H9 (cell line): Measurements from ENCODE around the gene SNW1. TPM values are rescaled to one million over a fixed set of nuclear protein-coding genes. Genes with fewer than 3 reads are reported as not detected.

Source experiments
- DNase-seq: peaks from one replicate; pipeline ENCODE4 v3.0.0-alpha.2; 2017
- H2AFZ ChIP-seq: one replicate; pipeline ENCODE4 v1.6.1; 2013; ENCODE audit warnings: mild to moderate bottlenecking, low read length, control low read depth, moderate library complexity
- H2AK5ac ChIP-seq: 2 replicates; pipeline ENCODE4 v1.6.1; 2013; ENCODE audit warnings: low read length, control low read depth, mixed read lengths; ENCODE audit not compliant: insufficient read length
- H2BK120ac ChIP-seq: one replicate; pipeline ENCODE4 v1.6.1; 2013; ENCODE audit warnings: low read depth, mild to moderate bottlenecking, low read length, control low read depth, inconsistent platforms; ENCODE audit not compliant: poor library complexity, severe bottlenecking
- H2BK12ac ChIP-seq: 2 replicates; pipeline ENCODE4 v1.6.1; 2013; ENCODE audit warnings: low read length, control low read depth, mixed read lengths, low read depth; ENCODE audit not compliant: insufficient read length
- H2BK15ac ChIP-seq: 2 replicates; pipeline ENCODE4 v1.6.1; 2013; ENCODE audit warnings: low read depth, low read length, control low read depth
- H2BK20ac ChIP-seq: one replicate; pipeline ENCODE4 v1.6.1; 2013; ENCODE audit warnings: low read depth, mild to moderate bottlenecking, low read length, control low read depth, inconsistent platforms; ENCODE audit not compliant: poor library complexity, severe bottlenecking
- H2BK5ac ChIP-seq: 2 replicates; pipeline ENCODE4 v1.6.1; 2013; ENCODE audit warnings: low read length, control low read depth, mixed read lengths; ENCODE audit not compliant: insufficient read length
- H3K14ac ChIP-seq: 2 replicates; pipeline ENCODE4 v1.6.1; 2013; ENCODE audit warnings: low read length, control low read depth; ENCODE audit not compliant: insufficient read depth
- H3K18ac ChIP-seq: 2 replicates; pipeline ENCODE4 v1.6.1; 2013; ENCODE audit warnings: low read depth, mild to moderate bottlenecking, mixed read lengths, low read length, control low read depth; ENCODE audit not compliant: insufficient read length
- H3K23ac ChIP-seq: 2 replicates; pipeline ENCODE4 v1.6.1; 2013; ENCODE audit warnings: low read length, control low read depth, mixed read lengths, low read depth; ENCODE audit not compliant: insufficient read length
- H3K23me2 ChIP-seq: 2 replicates; pipeline ENCODE4 v1.6.1; 2013; ENCODE audit warnings: low read depth, mild to moderate bottlenecking, mixed read lengths, low read length, control low read depth; ENCODE audit not compliant: insufficient read length, poor library complexity, severe bottlenecking
- H3K27ac ChIP-seq: 2 replicates; pipeline ENCODE4 v1.5.1; 2013; ENCODE audit warnings: low read length, control low read depth, mixed read lengths, low read depth; ENCODE audit not compliant: insufficient read length
- H3K27me3 ChIP-seq: 2 replicates; pipeline ENCODE4 v1.6.1; 2013; ENCODE audit warnings: low read length, control low read depth, inconsistent platforms; ENCODE audit not compliant: insufficient read depth
- H3K4ac ChIP-seq: 2 replicates; pipeline ENCODE4 v1.6.1; 2013; ENCODE audit warnings: low read depth, mild to moderate bottlenecking, control low read depth, inconsistent platforms, low read length, moderate library complexity
- H3K4me1 ChIP-seq: 2 replicates; pipeline ENCODE4 v1.6.1; 2013; ENCODE audit warnings: low read length, control low read depth, inconsistent platforms; ENCODE audit not compliant: insufficient read depth
- H3K4me2 ChIP-seq: 2 replicates; pipeline ENCODE4 v1.6.1; 2013; ENCODE audit warnings: low read length, control low read depth, mixed read lengths; ENCODE audit not compliant: insufficient read length, insufficient read depth
- H3K56ac ChIP-seq: 2 replicates; pipeline ENCODE4 v1.6.1; 2013; ENCODE audit warnings: low read depth, mild to moderate bottlenecking, mixed read lengths, low read length, control low read depth; ENCODE audit not compliant: insufficient read length
- H3K79me1 ChIP-seq: 2 replicates; pipeline ENCODE4 v1.6.1; 2013; ENCODE audit warnings: low read depth, mild to moderate bottlenecking, moderate library complexity, low read length, control low read depth, inconsistent platforms; ENCODE audit not compliant: insufficient read depth, poor library complexity, severe bottlenecking
- H3K79me2 ChIP-seq: 2 replicates; pipeline ENCODE4 v1.6.1; 2013; ENCODE audit warnings: low read length, control low read depth, inconsistent platforms; ENCODE audit not compliant: insufficient read depth
- H3K9ac ChIP-seq: 2 replicates; pipeline ENCODE4 v1.6.1; 2013; ENCODE audit warnings: low read length, control low read depth, mixed read lengths; ENCODE audit not compliant: insufficient read length; ENCODE audit errors: extremely low read depth
- H3K9me3 ChIP-seq: one replicate; pipeline ENCODE4 v1.6.1; 2013; ENCODE audit warnings: low read depth, low read length, inconsistent platforms; ENCODE audit not compliant: control insufficient read depth
- H3T11ph ChIP-seq: one replicate; pipeline ENCODE4 v1.6.1; 2013; ENCODE audit warnings: mild to moderate bottlenecking, low read length, control low read depth, inconsistent platforms
- H4K20me1 ChIP-seq: one replicate; pipeline ENCODE4 v1.6.1; 2013; ENCODE audit not compliant: control insufficient read depth, insufficient read length, insufficient read depth
- H4K5ac ChIP-seq: 2 replicates; pipeline ENCODE4 v1.6.1; 2013; ENCODE audit warnings: low read depth, mild to moderate bottlenecking, mixed read lengths, low read length, control low read depth; ENCODE audit not compliant: insufficient read length
- H4K8ac ChIP-seq: replicated peaks from 2 replicates; pipeline ENCODE4 v1.6.1; 2013; ENCODE audit warnings: low read length, control low read depth, mixed read lengths, low read depth; ENCODE audit not compliant: insufficient read length
- H4K91ac ChIP-seq: 2 replicates; pipeline ENCODE4 v1.6.1; 2013; ENCODE audit warnings: low read depth, mild to moderate bottlenecking, moderate library complexity, mixed read lengths, low read length, control low read depth; ENCODE audit not compliant: insufficient read length
- H3K27ac Mint-ChIP-seq, 3 experiments: 2 replicates in 2 of 3; 3 replicates in 1 of 3; pipeline ENCODE4 v1.8.0; 2020 to 2021; ENCODE audit warnings: mixed read lengths in 3 of 3, mild to moderate bottlenecking in 1 of 3, moderate library complexity in 1 of 3
- H3K27me3 Mint-ChIP-seq: 2 replicates; pipeline ENCODE4 v1.8.0; 2021; ENCODE audit warnings: low read depth, mild to moderate bottlenecking, moderate library complexity, mixed read lengths
- H3K36me3 Mint-ChIP-seq, 3 experiments: 2 replicates in 2 of 3; 3 replicates in 1 of 3; pipeline ENCODE4 v1.8.0; 2020 to 2021; ENCODE audit warnings: low read depth in 3 of 3, mixed read lengths in 3 of 3; ENCODE audit not compliant: insufficient read depth in 1 of 3
- H3K4me1 Mint-ChIP-seq, 2 experiments: 2 replicates each; pipeline ENCODE4 v1.8.0; 2020; ENCODE audit warnings: mixed read lengths in 2 of 2
- H3K4me3 Mint-ChIP-seq, 2 experiments: 2 replicates in 1 of 2; 3 replicates in 1 of 2; pipeline ENCODE4 v1.8.0; 2020 to 2021; ENCODE audit warnings: mild to moderate bottlenecking in 2 of 2, mixed read lengths in 2 of 2, moderate library complexity in 1 of 2
- H3K9me3 Mint-ChIP-seq, 2 experiments: 2 replicates in 1 of 2; 3 replicates in 1 of 2; pipeline ENCODE4 v1.8.0; 2020; ENCODE audit warnings: mild to moderate bottlenecking in 2 of 2, mixed read lengths in 2 of 2, moderate library complexity in 1 of 2
- WGBS: extraction: QIAGEN DNeasy Blood & Tissue Kit; methylation state at CpG from one replicate; pipeline ENCODE4 v1.1.7; 2013; ENCODE audit warnings: missing lambda C conversion rate, low lambda C conversion rate, mixed read lengths; ENCODE audit not compliant: insufficient read length; ENCODE audit errors: extremely low coverage; 5-methylcytosine and 5-hydroxymethylcytosine counted together
- total RNA-seq: library from RNA; stranded (reverse); gene quantifications from 2 replicates; pipeline ENCODE4 v1.2.1, GENCODE V29; 2021
- TF ChIP-seq, protein P1 (sequence below): fragments of 200-600 bp; sonication (generic); conservative IDR thresholded peaks from 3 replicates; pipeline ENCODE4 v1.8.0; 2021; ENCODE audit warnings: antibody characterized with exemption, mild to moderate bottlenecking

The SNW1 gene
- total RNA-seq, 1 experiment from 2014 or later = 103 TPM

DNA sequence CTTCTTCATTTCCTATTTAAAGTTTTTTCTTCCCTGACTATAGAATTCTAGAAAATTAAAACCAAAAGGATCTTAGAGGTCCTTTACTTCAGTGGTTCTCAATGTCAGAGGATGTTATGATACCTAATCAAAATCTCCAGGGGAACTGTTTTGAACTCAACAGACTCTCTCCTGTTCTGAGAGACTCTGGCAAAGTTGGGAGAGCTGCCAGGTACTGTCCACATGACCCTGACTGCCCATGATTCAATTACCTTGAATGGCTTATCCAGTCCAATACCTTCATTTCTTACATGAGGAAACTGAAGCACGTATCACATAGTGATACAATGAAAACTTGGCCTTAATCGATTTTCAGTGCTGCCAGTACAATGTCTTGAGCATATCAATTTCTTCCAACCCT is 69.7 kb downstream of the SNW1 start:
- H2BK12ac ChIP-seq = no peak overlapping the region
- no peak overlapping the region for H3K27ac ChIP-seq
- no peak overlapping the region for H3K23ac ChIP-seq
- no peak overlapping the region for H2AK5ac ChIP-seq
- no peak overlapping the region for H3T11ph ChIP-seq
- H4K8ac ChIP-seq = no peak overlapping the region
- no peak overlapping the region for H3K14ac ChIP-seq
- Mint-ChIP-seq H3K4me3 (no peak overlapping the region), H3K9me3 (no peaks in the 10 kb centered on the region), H3K4me1 (peaks cover 11 to 18% of the 10 kb centered on the region in 2 experiments), H3K27ac (no peak overlapping the region; a peak in 1 of 7 replicates), H3K27me3 (no peaks in the 10 kb centered on the region), H3K36me3 (peaks cover 5 to 43% (median 38%) of the 10 kb centered on the region in 3 experiments; a peak in 6 of 7 replicates)
- no CpG with 5 or more reads among the region's 2 CpGs for WGBS
- no peaks in the 10 kb centered on the region for H3K23me2 ChIP-seq
- H2BK5ac ChIP-seq = no peak overlapping the region
- DNase-seq = no peak
- no peaks in the 10 kb centered on the region for H3K79me2 ChIP-seq
- no peaks in the 10 kb centered on the region for H3K9me3 ChIP-seq
- H3K56ac ChIP-seq = no peak overlapping the region
- H2BK15ac ChIP-seq = no peak overlapping the region
- no peak overlapping the region for H4K5ac ChIP-seq
- H3K79me1 ChIP-seq = no peaks in the 10 kb centered on the region
- H3K4me1 ChIP-seq = peaks cover 3% of the 10 kb centered on the region
- no peak overlapping the region for H3K4ac ChIP-seq
- no peak overlapping the region for H2BK20ac ChIP-seq
- H3K9ac ChIP-seq = no peak overlapping the region
- no peak overlapping the region for H2BK120ac ChIP-seq
- H3K27me3 ChIP-seq = no peaks in the 10 kb centered on the region
- H4K91ac ChIP-seq = no peak overlapping the region
- no peak overlapping the region for H3K4me2 ChIP-seq
- H2AFZ ChIP-seq = no peak overlapping the region
- H3K18ac ChIP-seq = no peak overlapping the region
- TF ChIP-seq, protein P1, sequence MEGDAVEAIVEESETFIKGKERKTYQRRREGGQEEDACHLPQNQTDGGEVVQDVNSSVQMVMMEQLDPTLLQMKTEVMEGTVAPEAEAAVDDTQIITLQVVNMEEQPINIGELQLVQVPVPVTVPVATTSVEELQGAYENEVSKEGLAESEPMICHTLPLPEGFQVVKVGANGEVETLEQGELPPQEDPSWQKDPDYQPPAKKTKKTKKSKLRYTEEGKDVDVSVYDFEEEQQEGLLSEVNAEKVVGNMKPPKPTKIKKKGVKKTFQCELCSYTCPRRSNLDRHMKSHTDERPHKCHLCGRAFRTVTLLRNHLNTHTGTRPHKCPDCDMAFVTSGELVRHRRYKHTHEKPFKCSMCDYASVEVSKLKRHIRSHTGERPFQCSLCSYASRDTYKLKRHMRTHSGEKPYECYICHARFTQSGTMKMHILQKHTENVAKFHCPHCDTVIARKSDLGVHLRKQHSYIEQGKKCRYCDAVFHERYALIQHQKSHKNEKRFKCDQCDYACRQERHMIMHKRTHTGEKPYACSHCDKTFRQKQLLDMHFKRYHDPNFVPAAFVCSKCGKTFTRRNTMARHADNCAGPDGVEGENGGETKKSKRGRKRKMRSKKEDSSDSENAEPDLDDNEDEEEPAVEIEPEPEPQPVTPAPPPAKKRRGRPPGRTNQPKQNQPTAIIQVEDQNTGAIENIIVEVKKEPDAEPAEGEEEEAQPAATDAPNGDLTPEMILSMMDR = no peak
- H4K20me1 ChIP-seq = no peaks in the 10 kb centered on the region
